IPS-20b (cell line): ENCODE measurements around the gene ADGRV1.
"Not testable (repeated sequence)": the region's sequence is repeated elsewhere in the genome, so short reads cannot be mapped to it uniquely, and the experiment has no call there.

ENCODE experiments used
- H3K27ac ChIP-seq: one replicate; pipeline ENCODE4 v1.5.1; 2013; ENCODE audit warnings: low read length
- H3K27me3 ChIP-seq: 2 replicates; pipeline ENCODE4 v1.6.1; 2013; ENCODE audit warnings: mild to moderate bottlenecking, low read length, inconsistent platforms; ENCODE audit not compliant: insufficient read depth
- H3K36me3 ChIP-seq: 2 replicates; pipeline ENCODE4 v1.6.1; 2013; ENCODE audit warnings: low read depth, mild to moderate bottlenecking, inconsistent platforms, low read length, moderate library complexity; ENCODE audit not compliant: insufficient read depth
- H3K4me1 ChIP-seq: 2 replicates; pipeline ENCODE4 v1.6.1; 2013; ENCODE audit warnings: mild to moderate bottlenecking, control low read depth, inconsistent platforms, low read length, moderate library complexity; ENCODE audit not compliant: insufficient read depth
- H3K4me3 ChIP-seq: 2 replicates; pipeline ENCODE4 v1.5.1; 2013; ENCODE audit warnings: mild to moderate bottlenecking, low read length, inconsistent platforms
- H3K9ac ChIP-seq: 2 replicates; pipeline ENCODE4 v1.6.1; 2013; ENCODE audit warnings: low read depth, mild to moderate bottlenecking, inconsistent platforms, low read length, moderate library complexity
- H3K9me3 ChIP-seq: 2 replicates; pipeline ENCODE4 v1.6.1; 2013; ENCODE audit warnings: mild to moderate bottlenecking, low read depth, low read length, inconsistent platforms; ENCODE audit not compliant: insufficient read depth

ADGRV1 gene

DNA sequence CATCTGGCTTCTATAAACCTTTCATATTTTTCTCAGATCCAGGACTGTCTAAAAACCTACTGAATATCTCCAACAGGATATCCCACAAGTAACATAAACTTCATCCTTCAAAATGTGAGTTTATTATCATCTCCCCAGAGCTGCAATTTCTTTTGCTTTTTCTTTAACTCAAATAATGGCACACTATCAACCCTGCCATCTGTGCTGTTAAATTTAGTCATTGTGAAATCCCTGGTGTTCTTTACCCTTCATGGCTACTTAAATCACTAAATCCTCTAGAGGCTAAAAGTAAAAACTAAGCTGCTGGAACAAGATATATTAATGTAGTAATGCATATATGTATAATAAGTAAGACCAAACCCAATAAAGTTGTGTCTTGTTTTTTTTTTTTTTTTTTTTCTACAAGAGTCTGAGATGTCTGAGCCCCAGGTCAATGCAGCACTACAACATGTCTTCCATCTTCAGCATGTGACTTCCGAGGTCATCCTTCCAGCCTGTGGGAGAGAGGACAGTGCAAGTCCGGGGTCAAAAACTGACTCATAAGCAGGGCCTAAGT, 362.9 kb downstream of the ADGRV1 start:
- peaks cover 19% of the 10 kb centered on the region for H3K36me3 ChIP-seq
- no peaks in the 10 kb centered on the region for H3K27me3 ChIP-seq
- H3K4me1 ChIP-seq, result no peaks in the 10 kb centered on the region
- no peak overlapping the region for H3K9ac ChIP-seq
- H3K9me3 ChIP-seq, result no peaks in the 10 kb centered on the region
- no peak overlapping the region for H3K27ac ChIP-seq
- no peak overlapping the region for H3K4me3 ChIP-seq

DNA sequence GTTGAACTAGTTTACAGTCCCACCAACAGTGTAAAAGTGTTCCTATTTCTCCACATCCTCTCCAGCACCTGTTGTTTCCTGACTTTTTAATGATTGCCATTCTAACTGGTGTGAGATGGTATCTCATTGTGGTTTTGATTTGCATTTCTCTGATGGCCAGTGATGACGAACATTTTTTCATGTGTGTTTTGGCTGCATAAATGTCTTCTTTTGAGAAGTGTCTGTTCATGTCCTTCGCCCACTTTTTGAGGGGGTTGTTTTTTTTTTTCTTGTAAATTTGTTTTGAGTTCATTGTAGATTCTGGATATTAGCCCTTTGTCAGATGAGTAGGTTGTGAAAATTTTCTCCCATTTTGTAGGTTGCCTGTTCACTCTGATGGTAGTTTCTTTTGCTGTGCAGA, 365.6 kb downstream of the ADGRV1 start:
- not testable (repeated sequence) for H3K9ac ChIP-seq, H3K9me3 ChIP-seq, H3K4me3 ChIP-seq, H3K4me1 ChIP-seq, H3K27ac ChIP-seq, H3K27me3 ChIP-seq
- H3K36me3 ChIP-seq, result peaks cover 19% of the 10 kb centered on the region

DNA sequence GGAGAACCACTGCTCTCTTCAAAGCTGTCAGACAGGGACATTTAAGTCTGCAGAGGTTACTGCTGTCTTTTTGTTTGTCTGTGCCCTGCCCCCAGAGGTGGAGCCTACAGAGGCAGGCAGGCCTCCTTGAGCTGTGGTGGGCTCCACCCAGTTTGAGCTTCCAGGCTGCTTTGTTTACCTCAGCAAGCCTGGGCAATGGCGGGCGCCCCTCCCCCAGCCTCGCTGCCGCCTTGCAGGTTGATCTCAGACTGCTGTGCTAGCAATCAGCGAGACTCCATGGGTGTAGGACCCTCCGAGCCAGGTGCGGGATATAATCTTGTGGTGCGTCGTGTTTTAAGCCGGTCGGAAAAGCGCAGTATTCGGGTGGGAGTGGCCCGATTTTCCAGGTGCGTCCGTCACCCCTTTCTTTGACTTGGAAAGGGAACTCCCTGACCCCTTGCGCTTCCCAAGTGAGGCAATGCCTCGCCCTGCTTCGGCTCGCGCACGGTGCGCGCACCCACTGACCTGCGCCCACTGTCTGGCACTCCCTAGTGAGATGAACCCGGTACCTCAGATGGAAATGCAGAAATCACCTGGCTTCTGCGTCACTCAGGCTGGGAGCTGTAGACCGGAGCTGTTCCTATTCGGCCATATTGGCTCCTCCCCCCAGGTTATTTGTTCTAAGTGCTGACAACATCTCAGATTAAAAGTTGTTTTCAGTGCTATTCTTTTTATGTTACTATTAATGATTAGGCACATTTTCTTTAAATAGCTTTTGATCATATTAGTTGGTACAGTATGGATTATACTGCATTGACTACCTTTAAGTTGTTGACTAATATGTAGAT, 370.6 kb downstream of the ADGRV1 start:
- Histone ChIP-seq H3K9ac (peak overlapping the region; percentile 72), H3K4me3 (peak overlapping the region; percentile 52)

DNA sequence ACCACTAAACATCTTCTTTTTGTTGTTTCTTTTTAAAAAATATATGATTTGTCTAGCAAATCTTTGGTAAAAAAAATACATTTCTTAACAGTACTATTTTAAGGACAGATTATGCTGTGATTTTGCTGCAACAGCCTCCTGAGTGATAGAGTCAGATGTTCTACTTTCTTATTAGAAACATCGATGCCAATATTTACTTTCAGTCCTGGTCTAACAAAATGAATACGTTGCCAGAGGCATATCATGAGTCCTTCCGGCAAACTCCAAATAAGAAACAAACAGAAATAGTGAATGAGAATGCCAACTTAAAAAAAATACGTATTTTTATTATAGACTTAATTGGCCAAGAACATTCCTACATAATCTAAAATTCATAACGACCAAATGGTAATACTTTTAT, 371.5 kb downstream of the ADGRV1 start:
- Histone ChIP-seq H3K9ac (peak overlapping the region; percentile 72; the same call in 1 of the 2 replicates), H3K36me3 (no peaks in the 10 kb centered on the region), H3K27ac (no peak overlapping the region), H3K4me3 (peak overlapping the region; percentile 52), H3K27me3 (no peaks in the 10 kb centered on the region), H3K4me1 (peaks cover 6% of the 10 kb centered on the region; the same call in 1 of the 2 replicates), H3K9me3 (no peaks in the 10 kb centered on the region)

More for the DNA sequence above, 370.6 kb downstream of the ADGRV1 start:
- not testable (repeated sequence) for H3K27me3 ChIP-seq, H3K9me3 ChIP-seq, H3K36me3 ChIP-seq, H3K27ac ChIP-seq, H3K4me1 ChIP-seq

DNA sequence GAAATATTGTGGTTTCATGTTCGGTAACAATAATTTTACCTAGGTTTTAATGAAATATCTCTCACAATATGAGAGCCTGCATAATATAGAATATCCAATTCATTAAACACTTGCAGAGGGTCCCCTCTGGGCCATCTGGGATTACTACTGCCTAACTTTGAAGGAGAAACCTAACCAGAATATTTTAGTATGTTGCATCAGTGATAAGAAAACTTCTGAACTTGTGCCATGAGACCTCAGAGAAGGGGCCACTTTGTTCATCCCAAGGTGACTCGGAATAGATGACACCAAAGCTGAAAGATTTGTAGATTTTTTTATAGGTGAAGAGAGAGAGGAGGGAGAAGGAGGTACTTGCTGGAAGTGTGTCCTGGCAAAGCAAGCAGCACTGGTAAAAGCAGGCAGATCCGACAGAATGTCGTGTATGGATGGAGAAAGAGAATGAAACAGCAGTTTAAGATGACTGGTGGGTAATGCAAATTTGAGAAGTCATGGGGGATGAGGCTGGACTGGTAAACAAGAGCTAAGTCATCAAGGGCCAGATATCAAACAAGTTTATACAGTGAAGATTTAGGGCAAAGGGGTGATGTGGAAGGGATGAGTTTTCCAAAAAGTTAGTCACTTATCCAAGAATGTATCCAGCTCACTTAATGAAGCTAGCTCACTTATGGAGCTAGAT, 372.3 kb downstream of the ADGRV1 start:
- Histone ChIP-seq H3K36me3 (no peaks in the 10 kb centered on the region), H3K27ac (no peak overlapping the region), H3K4me1 (peaks cover 6% of the 10 kb centered on the region; the same call in 1 of the 2 replicates), H3K27me3 (no peaks in the 10 kb centered on the region), H3K9ac (no peak overlapping the region), H3K4me3 (no peak overlapping the region), H3K9me3 (no peaks in the 10 kb centered on the region)

DNA sequence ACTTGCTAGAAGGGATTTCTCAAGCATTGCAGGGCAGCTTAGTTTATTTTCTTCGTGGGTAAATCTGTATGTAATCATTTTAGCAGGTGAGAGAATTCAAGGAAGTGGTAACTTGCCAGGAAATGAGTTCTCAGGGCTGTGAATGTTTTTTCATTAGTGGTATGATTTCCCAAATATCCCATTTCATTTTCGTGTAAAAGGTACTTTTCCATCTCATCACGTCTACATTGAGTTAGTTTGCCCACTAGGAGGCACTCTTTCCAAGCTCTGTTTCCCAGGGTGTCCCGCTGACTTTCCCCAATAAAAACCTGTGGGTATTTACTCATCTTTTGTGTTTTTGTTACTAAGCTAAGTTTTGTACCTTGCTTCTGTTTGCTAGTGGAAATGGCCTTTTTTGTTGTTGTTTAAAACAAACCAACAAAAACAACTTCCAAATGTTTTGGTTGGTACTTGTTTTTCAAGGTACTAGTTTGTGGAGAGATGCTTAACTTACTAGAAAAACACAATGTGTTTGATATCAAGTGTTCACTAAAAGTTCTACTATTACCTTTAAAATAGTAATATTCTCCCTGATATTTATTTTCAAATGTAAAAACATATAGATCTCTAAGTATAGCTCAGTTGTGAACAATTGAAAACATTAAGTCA, 373.6 kb downstream of the ADGRV1 start:
- Histone ChIP-seq H3K9me3 (no peaks in the 10 kb centered on the region), H3K27me3 (no peaks in the 10 kb centered on the region), H3K36me3 (no peaks in the 10 kb centered on the region), H3K9ac (no peak overlapping the region), H3K4me1 (peaks cover 6% of the 10 kb centered on the region; the same call in 1 of the 2 replicates), H3K27ac (no peak overlapping the region), H3K4me3 (no peak overlapping the region)

DNA sequence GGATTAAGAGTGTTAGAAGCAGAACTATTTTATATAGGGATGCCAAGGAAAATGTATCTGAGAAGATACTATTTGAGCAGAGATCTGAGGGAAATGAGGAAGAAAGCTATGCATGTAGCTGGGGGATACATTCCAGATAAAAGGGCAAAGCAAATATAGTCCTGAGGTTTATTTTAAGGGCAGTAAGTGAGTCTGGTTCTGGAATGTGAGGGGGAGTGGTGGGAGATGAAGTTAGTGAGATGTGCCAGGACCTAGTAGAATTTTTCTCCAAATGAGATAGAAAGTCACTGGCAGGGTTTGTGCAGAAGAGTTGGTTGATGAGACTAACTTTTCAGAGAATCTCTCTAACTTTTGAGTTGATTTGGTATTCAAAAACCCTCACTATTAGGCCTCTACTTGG, 374.7 kb downstream of the ADGRV1 start:
- Histone ChIP-seq H3K4me1 (peaks cover 6% of the 10 kb centered on the region; the same call in 1 of the 2 replicates), H3K36me3 (no peaks in the 10 kb centered on the region), H3K27me3 (no peaks in the 10 kb centered on the region), H3K4me3 (no peak overlapping the region), H3K9ac (0 out of 2 replicates have a peak overlapping the region, but pooled peaks have one; percentile 10), H3K9me3 (no peaks in the 10 kb centered on the region), H3K27ac (no peak overlapping the region)

DNA sequence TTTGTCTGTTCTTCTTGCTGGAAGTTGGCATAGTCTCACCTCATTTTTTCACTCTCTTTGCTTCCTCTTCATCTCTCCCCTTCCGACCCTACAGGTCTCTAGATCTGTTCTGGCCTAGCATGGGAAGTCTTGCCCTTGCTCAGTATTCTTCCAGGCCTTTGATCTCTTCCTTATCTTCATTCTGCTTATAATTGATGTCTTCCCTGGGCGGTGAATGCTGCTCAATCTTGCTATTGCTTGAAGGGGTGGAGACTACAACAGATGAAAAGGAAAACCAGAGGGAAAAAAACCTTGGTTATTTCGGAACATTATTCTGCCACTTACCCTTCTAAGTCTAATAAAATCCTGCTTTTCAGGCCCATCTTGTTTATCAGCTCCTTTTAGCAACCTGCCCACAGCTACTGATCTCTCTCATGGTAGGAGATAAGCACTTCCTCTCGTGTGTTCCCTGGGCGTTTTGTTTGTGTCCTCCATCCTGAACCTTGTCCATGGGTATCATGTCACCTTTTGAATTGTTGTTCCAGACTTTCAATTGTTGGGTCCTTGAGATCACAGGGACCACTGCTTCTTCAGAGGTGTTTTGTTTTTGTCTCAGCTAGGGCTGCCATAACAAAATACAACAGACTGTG, 375.6 kb downstream of the ADGRV1 start:
- no peaks in the 10 kb centered on the region for H3K27me3 ChIP-seq
- no peak overlapping the region for H3K4me3 ChIP-seq
- no peak overlapping the region for H3K9ac ChIP-seq
- peaks cover 6% of the 10 kb centered on the region; the same call in 1 of the 2 replicates for H3K4me1 ChIP-seq
- no peak overlapping the region for H3K27ac ChIP-seq
- no peaks in the 10 kb centered on the region for H3K36me3 ChIP-seq
- no peaks in the 10 kb centered on the region for H3K9me3 ChIP-seq

DNA sequence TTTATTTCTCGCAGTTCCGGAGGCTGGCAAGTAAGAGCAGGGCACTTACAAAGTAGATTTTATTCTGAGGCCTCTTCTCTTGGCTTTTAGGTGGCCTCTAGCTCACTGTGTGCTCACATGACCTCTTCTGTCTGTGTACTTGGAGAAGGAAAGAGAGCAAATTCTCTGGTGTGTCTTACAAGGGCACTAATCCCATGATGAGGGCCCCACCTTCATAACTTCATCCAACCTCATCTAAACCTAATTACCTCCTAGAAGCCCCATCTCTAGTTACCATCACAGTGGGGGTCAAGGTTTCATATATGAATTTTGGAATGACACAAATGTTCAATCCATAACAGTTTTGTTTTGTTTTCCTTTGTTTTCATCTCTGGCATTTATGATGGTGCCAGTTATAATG, 376.1 kb downstream of the ADGRV1 start:
- Histone ChIP-seq H3K36me3 (no peaks in the 10 kb centered on the region), H3K4me1 (peaks cover 5% of the 10 kb centered on the region; the same call in 1 of the 2 replicates), H3K4me3 (no peak overlapping the region), H3K9me3 (no peaks in the 10 kb centered on the region), H3K27me3 (no peaks in the 10 kb centered on the region), H3K9ac (no peak overlapping the region), H3K27ac (no peak overlapping the region)

DNA sequence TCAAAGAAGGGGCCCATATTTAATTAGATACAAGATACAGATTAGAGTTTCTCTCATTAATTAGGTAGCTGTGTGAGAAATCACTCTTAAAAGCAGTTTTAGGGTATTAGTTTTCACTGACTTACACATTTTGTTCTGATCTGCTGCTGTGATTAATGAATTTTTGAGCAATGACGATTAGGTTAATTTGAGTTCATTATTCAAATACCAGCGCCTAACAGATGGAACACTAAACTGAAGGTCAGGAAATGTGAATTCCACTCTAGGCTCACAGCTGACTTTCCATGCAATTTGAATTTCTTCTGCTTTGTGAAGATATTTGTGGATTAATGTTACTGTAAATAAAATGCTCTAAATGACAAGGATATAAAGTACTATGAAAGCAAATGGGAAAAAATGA, 380.6 kb downstream of the ADGRV1 start:
- Histone ChIP-seq H3K4me3 (no peak overlapping the region), H3K27me3 (no peaks in the 10 kb centered on the region), H3K36me3 (0 out of 2 replicates have a peak, but pooled peaks cover 6% of the 10 kb centered on the region), H3K4me1 (peaks cover 18% of the 10 kb centered on the region), H3K27ac (no peak overlapping the region), H3K9ac (no peak overlapping the region), H3K9me3 (no peaks in the 10 kb centered on the region)
